Activated naive CD4-positive, alpha-beta T cell treated with Interleukin-2 at 50 U/mL for 16 hours (primary cell): ENCODE results near the gene PGAM5.
"Not testable (repeated sequence)": the region's sequence is repeated elsewhere in the genome, so short reads cannot be mapped to it uniquely, and the experiment has no call there.

Experiments used
- DNase-seq: peaks from one replicate; pipeline ENCODE4 v3.0.0-alpha.2; 2020

PGAM5 gene

DNA sequence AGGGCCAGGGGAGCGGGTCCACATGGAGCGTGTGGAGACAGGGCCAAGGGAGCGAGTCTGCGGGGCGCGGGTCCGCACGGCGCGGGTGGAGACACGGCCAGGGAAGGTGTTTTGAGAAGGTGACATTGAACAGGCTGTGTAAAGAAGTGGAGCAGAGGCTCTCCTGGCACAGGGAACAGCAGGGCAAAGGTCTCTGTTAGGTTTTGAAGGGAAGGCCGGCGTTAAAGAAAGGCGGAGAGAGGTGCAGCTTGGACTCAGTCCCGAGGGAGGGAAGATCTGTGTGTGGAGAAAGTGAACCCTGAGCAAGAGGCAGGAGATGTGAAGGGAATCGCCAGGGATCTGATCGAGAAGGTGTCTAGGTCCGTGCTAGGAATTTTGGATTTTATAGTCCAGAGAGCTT is 21.4 kb upstream of the PGAM5 start:
- DNase-seq: no peak

GRCh38 chr12:132690112-132690511 is 20.5 kb upstream of the PGAM5 start:
- no peak for DNase-seq

- DNase-seq: not testable (repeated sequence)
Observed at GRCh38 chr12:132692030-132692429, 18.6 kb upstream of the PGAM5 start.

- not testable (repeated sequence) for DNase-seq
Observed at GRCh38 chr12:132694888-132695287, 15.8 kb upstream of the PGAM5 start.

DNA sequence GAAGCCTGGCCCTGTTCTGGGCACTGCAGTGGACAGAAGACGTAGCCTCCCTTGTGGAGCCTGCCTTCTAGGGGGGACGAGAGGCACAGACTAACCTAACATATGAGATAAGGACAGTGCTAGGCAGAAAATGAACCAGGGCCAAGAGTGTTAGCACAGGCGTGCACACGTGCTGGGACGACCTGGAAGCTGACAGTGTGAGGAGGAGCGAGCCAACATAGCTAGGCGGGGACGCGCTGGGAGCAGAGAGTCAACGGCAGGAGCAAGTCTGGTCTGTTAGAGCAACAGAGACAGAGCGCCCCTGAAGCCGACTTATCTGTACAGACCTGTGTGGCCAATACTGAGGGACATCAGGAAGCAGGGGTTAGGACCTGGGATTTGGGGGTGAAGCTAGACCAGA is 15.2 kb upstream of the PGAM5 start:
- DNase-seq: no peak

- DNase-seq: no peak
Observed at GRCh38 chr12:132698341-132698740, 12.3 kb upstream of the PGAM5 start.

GRCh38 chr12:132700212-132700822 is 10.3 kb upstream of the PGAM5 start:
- DNase-seq: no peak

DNA sequence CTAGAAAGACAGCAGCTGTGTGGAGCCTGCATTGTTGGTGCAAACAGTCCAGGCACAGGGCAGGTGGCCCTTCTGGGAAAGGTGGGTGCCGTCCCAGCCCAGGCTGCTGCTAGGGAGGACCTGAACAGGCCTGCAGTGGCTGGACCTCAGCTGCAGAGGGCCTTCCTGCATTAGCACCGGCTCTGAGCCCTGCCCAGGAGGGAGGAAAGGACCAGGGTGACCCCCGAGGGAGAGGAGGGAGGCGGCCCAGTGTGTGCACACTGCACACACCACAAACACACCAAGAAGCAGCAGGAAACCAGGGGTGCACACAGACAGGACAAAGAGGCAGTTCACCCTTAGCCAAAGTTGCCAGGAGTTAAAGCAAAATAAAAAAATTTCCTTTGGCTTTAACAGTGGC is 8.0 kb upstream of the PGAM5 start:
- DNase-seq: no peak

DNA sequence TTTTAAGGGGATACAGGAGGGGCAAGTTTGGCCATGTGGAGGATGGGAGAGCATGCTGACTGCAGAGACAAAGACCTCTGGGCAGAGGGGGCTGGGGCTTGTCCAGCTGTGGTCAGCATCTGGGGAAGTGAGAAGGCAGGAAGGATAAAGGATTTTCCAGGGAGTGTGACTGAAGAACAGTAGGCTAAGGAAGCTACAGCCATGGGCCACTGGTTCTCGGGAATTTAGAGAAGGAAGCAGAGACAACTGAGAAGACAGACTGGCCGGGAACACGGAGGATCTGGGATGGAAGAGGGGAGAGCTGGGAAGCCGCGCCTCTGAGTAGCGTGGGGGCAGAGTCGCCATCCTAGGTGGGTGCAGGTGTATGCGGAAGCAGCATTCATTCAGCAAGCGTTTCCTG is 7.0 kb upstream of the PGAM5 start:
- no peak for DNase-seq

GRCh38 chr12:132707241-132707640 is 3.4 kb upstream of the PGAM5 start:
- no peak for DNase-seq

DNA sequence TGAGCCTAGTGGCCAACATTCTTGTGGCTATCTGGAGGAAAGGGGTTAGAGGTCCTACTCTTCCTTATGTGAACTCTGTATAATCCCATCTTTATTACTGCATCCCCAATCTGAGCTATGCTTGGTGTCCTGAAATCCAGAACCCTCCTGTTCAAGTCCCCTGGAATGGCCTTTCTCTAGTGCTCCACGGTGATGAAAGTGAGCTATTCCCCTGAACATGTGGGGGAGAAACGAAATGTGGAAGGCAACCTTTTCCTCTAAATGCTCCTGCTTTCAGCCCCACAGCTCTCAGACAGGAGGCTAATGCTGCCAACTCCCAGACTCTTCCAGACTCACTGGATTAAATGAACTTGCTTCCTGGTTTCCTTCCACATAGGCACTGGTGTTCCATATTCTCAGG is 2.5 kb upstream of the PGAM5 start:
- DNase-seq: no peak

DNA sequence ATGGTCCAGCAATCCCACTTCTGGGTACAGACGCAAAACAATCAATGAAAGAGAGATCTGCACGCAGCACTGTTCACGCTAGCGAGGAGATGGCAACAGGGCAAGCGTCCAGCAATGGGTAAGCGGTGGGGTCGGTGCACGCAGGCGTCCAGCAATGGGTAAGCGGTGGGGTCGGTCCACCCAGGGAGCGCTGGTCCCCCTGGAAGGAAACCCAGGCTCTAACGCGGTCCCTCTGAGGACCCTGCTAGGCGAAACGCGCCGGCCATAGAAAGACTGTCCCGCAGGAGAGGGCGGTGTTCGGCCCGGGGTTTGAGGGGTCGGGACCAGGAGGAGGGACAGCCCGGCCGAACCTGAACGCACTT is 618 bp upstream of the PGAM5 start:
- DNase-seq: no peak

GRCh38 chr12:132711080-132711843 is 620 bp downstream of the PGAM5 start:
- DNase-seq: peak; percentile 34

- DNase-seq: no peak
Observed at GRCh38 chr12:132713123-132713522, 2.5 kb downstream of the PGAM5 start.

DNA sequence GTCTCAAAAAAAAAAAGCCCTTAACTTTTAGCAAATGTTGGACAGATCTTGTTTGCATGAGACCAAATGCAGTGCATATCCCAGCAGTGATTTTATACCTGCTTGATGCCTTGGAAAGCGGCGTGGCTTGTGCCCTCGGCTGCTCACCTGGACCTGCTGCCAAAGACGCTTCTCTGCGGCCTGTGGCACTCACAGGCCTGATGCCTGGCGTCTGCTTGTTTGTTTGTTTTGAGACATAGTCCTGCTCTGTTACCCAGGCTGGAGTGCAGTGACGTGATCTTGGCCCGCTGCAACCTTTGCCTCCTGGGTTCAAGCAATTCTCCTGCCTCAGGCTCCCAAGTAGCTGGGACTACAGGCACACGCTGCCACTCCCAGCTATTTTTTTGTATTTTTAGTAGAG is 5.2 kb downstream of the PGAM5 start:
- DNase-seq: no peak

DNA sequence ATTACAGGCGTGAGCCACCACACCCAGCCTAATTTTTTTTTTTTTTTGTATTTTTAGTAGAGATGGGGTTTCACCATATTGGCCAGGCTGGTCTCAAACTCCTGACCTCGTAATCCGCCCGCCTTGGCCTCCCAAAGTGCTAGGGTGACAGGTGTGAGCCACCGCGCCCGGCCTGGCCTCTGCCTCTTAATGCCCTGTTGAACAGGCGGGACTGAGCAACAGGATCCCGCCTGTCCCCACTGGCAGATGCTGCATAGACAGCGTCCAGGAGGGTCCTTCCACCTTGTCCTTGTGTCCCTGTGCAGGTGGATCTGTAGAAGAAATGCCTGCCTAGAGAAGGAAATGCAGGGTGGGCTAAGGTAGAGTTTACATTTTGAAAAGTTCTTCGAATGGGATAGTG is 5.7 kb downstream of the PGAM5 start:
- no peak for DNase-seq

- DNase-seq: no peak
Observed at GRCh38 chr12:132717011-132717410, 6.4 kb downstream of the PGAM5 start.

GRCh38 chr12:132717531-132718387 is 7.1 kb downstream of the PGAM5 start:
- no peak for DNase-seq

DNA sequence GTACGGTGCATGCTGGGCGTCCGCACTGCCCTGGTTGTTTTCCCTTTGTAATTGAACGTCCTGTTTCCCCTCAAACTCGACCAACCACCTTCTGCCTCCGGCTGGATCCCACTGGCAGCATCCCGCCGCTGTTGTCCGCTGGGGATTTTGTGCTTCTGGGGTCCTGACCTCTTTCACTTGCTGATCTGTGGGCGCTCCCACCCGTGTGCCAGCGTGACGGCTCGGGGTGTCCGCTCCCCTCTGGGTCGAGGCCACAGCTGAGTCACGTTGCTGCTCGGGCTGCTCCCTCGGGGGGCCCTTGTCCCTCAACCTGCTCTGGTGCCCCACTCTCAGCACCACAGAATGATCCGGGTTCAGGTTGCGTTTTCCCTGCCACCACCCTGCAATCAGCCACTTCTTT is 8.0 kb downstream of the PGAM5 start:
- no peak for DNase-seq

- DNase-seq: no peak
Observed at GRCh38 chr12:132719141-132719953, 8.7 kb downstream of the PGAM5 start.

DNA sequence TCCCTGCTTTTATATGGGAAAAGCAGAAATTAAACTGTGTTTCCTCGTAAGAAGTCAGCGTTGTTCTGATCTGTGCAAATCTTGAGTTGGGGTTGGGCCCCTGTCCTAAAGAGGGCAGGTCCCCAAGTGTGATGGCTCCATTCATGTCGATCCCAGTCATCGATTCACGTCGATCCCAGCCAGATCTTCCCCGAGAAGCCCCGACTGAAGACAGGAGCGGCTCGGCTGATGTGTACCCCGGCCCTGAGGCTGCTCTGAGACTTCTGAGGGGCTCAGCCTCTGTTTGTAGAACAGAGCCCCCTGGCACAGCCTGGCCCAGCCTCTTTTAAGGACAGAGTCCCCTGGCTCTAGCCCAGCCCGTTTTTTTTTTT is 9.3 kb downstream of the PGAM5 start:
- DNase-seq: no peak

GRCh38 chr12:132720606-132721345 is 10.1 kb downstream of the PGAM5 start:
- no peak for DNase-seq
